Caco-2 (cell line): ENCODE results near the gene HBEGF. TPM values are rescaled to one million over a fixed set of nuclear protein-coding genes. Genes with fewer than 3 reads are reported as not detected.

ENCODE experiments used
- BruUV-seq: library from RNA; stranded (reverse); fragments of 400-500 nt; replicated peaks from 2 replicates; lab custom pipeline; 2021; lab: Mats Ljungman, UMichigan
- CTCF ChIA-PET: fragments of 300-600 bp; sonication (Branson Sonifier 250); formaldehyde crosslinking; loops from one replicate; lab custom pipeline; 2022; ENCODE audit warnings: antibody characterized with exemption; lab: Charles Lee
- POLR2A ChIA-PET: fragments of 300-600 bp; sonication (Branson Sonifier 250); formaldehyde crosslinking; loops from one replicate; lab custom pipeline; 2022; ENCODE audit warnings: antibody characterized with exemption; lab: Charles Lee
- DNase-seq, 2 experiments: peaks; one replicate each; pipeline versions ENCODE4 v3.0.0 to v3.0.0-alpha.2; 2020 to 2022
- H3K27me3 ChIP-seq: replicated peaks from 2 replicates; pipeline ENCODE4 v1.6.0; 2011; ENCODE audit warnings: low read length; ENCODE audit not compliant: control insufficient read depth, insufficient read depth
- H3K36me3 ChIP-seq: 2 replicates; pipeline ENCODE4 v1.5.1; 2011; ENCODE audit warnings: low read length; ENCODE audit not compliant: control insufficient read depth, insufficient read depth
- H3K4me1 ChIP-seq: fragments of 250-450 bp; sonication (Bioruptor Pico); 2 replicates; pipeline ENCODE4 v1.5.1; 2020; ENCODE audit warnings: mild to moderate bottlenecking
- H3K4me3 ChIP-seq: 2 replicates; pipeline ENCODE4 v1.5.1; 2011; ENCODE audit warnings: low read depth, mild to moderate bottlenecking, control low read depth, low read length
- H3K9me3 ChIP-seq: fragments of 250-450 bp; sonication (Bioruptor Pico); 2 replicates; pipeline ENCODE4 v1.5.1; 2020; ENCODE audit warnings: mild to moderate bottlenecking, moderate library complexity
- H3K27ac Mint-ChIP-seq: one replicate; pipeline ENCODE4 v1.8.0; 2022; ENCODE audit warnings: mixed read lengths; ENCODE audit not compliant: unreplicated experiment
- H3K27me3 Mint-ChIP-seq: one replicate; pipeline ENCODE4 v1.8.0; 2022; ENCODE audit warnings: mixed read lengths; ENCODE audit not compliant: insufficient read depth, unreplicated experiment
- H3K36me3 Mint-ChIP-seq: one replicate; pipeline ENCODE4 v1.8.0; 2022; ENCODE audit warnings: mild to moderate bottlenecking, mixed read lengths; ENCODE audit not compliant: insufficient read depth, unreplicated experiment
- H3K4me1 Mint-ChIP-seq: one replicate; pipeline ENCODE4 v1.8.0; 2022; ENCODE audit warnings: low read depth, mixed read lengths; ENCODE audit not compliant: unreplicated experiment
- H3K4me3 Mint-ChIP-seq: one replicate; pipeline ENCODE4 v1.8.0; 2022; ENCODE audit warnings: mild to moderate bottlenecking, moderate library complexity, mixed read lengths; ENCODE audit not compliant: unreplicated experiment
- H3K9me3 Mint-ChIP-seq: one replicate; pipeline ENCODE4 v1.8.0; 2022; ENCODE audit warnings: mixed read lengths; ENCODE audit not compliant: unreplicated experiment
- intact Hi-C: fragments of 100-400 bp; cut with micrococcal nuclease; formaldehyde crosslinking; loops from one replicate; pipeline ENCODE4 v1.10.0; 2022; ENCODE audit not compliant: unreplicated experiment
- total RNA-seq: library from RNA; stranded (reverse); gene quantifications from 2 replicates; pipeline ENCODE4 v1.2.3, GENCODE V29; 2022
- TF ChIP-seq, protein P1 (sequence below), 2 experiments: fragments of 200-600 bp in 1 of 2; IDR thresholded peaks; 1 replicate in 1 of 2; 2 replicates in 1 of 2; pipeline versions ENCODE4 v1.5.1 to v1.8.0; 2011 to 2022; ENCODE audit warnings: antibody characterized with exemption in 1 of 2, control low read depth in 1 of 2, inconsistent platforms in 1 of 2, low read depth in 1 of 2, low read length in 1 of 2, mild to moderate bottlenecking in 1 of 2, moderate library complexity in 1 of 2; ENCODE audit not compliant: insufficient read depth in 1 of 2, severe bottlenecking in 1 of 2, unreplicated experiment in 1 of 2

The HBEGF gene
- total RNA-seq, 1 experiment from 2014 or later = 5.8 TPM

DNA sequence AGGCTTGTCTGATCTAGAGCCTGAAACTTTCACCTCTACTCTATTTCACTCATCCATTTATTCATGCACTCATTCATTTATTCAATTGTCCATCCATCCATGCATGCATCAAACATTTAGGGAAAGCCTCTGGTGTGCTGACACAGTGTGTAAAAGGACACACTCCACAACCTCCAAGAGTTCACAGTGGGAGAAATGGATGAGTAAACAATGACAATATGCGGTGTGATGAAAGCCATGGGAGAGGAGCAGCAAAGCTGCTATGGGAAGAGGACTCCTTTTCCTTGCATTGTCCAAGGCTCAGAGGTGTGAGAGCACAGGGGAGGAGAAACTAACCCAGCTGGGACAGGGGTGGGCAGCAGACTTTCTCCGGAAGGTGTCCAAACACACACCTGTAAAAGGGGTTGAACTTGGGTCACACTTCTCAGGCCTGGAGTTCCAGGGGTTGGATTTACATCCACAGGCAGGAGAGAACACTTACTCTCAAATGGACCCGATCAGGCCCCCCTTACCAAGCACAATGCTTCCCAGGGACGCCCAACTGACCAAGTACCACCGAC is 22.3 kb downstream of the HBEGF start:
- Mint-ChIP-seq H3K4me1 (peaks cover 15% of the 10 kb centered on the region), H3K27me3 (no peaks in the 10 kb centered on the region), H3K27ac (no peak overlapping the region), H3K4me3 (no peak overlapping the region), H3K36me3 (no peaks in the 10 kb centered on the region), H3K9me3 (peaks cover 14% of the 10 kb centered on the region)
- Histone ChIP-seq H3K9me3 (peaks cover 4% of the 10 kb centered on the region; the same call in 1 of the 2 replicates), H3K4me1 (peaks cover 34% of the 10 kb centered on the region), H3K27me3 (no peaks in the 10 kb centered on the region), H3K36me3 (no peaks in the 10 kb centered on the region), H3K4me3 (no peak overlapping the region)
- no peak for DNase-seq
- ChIA-PET POLR2A (no interaction called here), CTCF (interaction anchor here (1.2 to 1.4 kb wide), 2 partner anchors 22 kb away, joined by 3 to 8 read pairs; partner anchors contain the start of gene HBEGF)
- no TSS peak for BruUV-seq
- TF ChIP-seq, protein P1, sequence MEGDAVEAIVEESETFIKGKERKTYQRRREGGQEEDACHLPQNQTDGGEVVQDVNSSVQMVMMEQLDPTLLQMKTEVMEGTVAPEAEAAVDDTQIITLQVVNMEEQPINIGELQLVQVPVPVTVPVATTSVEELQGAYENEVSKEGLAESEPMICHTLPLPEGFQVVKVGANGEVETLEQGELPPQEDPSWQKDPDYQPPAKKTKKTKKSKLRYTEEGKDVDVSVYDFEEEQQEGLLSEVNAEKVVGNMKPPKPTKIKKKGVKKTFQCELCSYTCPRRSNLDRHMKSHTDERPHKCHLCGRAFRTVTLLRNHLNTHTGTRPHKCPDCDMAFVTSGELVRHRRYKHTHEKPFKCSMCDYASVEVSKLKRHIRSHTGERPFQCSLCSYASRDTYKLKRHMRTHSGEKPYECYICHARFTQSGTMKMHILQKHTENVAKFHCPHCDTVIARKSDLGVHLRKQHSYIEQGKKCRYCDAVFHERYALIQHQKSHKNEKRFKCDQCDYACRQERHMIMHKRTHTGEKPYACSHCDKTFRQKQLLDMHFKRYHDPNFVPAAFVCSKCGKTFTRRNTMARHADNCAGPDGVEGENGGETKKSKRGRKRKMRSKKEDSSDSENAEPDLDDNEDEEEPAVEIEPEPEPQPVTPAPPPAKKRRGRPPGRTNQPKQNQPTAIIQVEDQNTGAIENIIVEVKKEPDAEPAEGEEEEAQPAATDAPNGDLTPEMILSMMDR (IDR thresholded peaks at IDR 0.05; ENCODE audit: insufficient read depth in 1 of 2, low read depth in 1 of 2, low read length in 1 of 2, severe bottlenecking in 1 of 2, unreplicated experiment in 1 of 2) = no peak
- intact Hi-C loops = no loop called here

DNA sequence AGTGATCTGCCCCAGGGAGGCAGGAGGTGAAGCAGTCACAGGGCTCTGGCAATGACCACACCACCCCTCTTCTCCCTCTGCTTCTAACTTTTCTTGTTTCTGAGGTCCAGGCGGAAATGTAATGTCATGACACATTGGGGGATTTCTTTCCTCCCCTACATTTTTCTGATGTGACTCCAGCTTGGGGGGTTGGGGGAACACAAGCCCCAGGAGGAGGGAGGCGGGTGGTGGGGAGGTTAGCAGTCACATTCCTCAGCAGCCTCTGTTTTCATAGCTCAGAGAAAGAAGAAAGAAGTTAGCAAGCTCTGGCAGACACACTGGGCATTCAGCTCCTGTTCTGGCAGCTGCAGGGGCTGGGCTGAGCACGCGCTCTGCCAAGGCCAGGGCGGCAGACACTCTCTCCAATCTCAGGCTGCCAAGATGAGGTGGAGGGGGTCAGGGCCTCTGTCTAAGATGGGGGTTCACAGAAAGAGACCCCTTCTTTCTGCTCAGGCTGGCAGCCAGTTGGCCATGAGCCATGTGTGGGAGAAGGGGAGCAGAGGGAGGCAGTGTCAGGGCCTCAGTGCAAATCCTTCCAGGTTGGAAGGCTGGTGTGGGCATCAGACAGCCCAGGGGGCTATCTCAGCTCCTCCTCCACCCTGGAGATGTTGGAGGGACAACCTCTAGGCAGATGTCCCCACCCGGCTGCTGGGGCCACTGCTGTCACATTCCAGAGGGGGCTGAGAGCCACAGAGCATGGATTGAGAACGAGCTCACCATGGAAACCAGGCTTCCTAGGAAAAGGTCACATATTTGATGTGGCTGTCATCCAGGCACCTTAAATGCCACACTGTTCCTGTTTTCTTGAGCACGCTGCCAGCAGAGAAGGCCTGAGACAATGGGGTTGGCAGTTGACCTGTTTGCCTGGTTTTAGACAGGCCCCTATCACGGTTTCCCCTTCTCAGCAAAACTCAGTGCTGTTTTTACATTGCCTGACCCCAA is 23.4 kb downstream of the HBEGF start:
- Histone ChIP-seq H3K27me3 (no peaks in the 10 kb centered on the region), H3K4me1 (peaks cover 28% of the 10 kb centered on the region), H3K4me3 (no peak overlapping the region), H3K9me3 (peaks cover 4% of the 10 kb centered on the region; the same call in 1 of the 2 replicates), H3K36me3 (no peaks in the 10 kb centered on the region)
- CTCF ChIA-PET = interaction anchor here (0.6 to 1.4 kb wide), 3 partner anchors 12 to 62 kb away, joined by 3 to 8 read pairs (median 3); partner anchors contain the start of gene HBEGF
- Mint-ChIP-seq H3K36me3 (no peaks in the 10 kb centered on the region), H3K4me1 (peaks cover 19% of the 10 kb centered on the region), H3K27ac (no peak overlapping the region), H3K27me3 (no peaks in the 10 kb centered on the region), H3K4me3 (no peak overlapping the region), H3K9me3 (peaks cover 14% of the 10 kb centered on the region)
- intact Hi-C loops = no loop called here
- POLR2A ChIA-PET = interaction anchor here (0.7 kb wide), 1 partner anchor 20 kb away, joined by 4 read pairs; the partner anchor contains the start of gene PFDN1
- no TSS peak for BruUV-seq
- TF ChIP-seq, protein P1 (IDR thresholded peaks at IDR 0.05; ENCODE audit: insufficient read depth in 1 of 2, low read depth in 1 of 2, low read length in 1 of 2, severe bottlenecking in 1 of 2, unreplicated experiment in 1 of 2) = no peak
- peak in 1 of 2 experiments; percentile 54 for DNase-seq

DNA sequence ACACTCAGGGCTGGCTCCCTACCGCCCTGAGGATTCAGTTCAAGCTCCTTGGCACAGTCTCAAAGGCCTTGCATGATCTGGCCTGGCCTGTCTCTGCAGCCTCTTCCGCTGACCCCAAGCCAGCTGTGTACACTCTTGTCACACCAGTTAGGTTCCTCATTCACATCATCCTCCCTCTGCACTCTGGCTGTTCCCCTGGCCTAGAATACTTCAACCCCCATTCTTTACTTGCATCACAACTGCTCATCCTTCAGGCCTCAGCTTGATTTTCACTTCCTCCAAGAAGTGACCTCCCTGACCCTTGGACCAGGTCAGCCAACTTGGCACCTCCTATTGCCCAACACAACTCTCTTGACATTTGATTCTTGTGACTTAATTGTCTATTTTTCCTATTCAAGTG is 24.6 kb downstream of the HBEGF start:
- DNase-seq = no peak
- peaks cover 9% of the 10 kb centered on the region for H3K4me1 Mint-ChIP-seq
- Histone ChIP-seq H3K27me3 (no peaks in the 10 kb centered on the region), H3K4me1 (peaks cover 15% of the 10 kb centered on the region), H3K36me3 (no peaks in the 10 kb centered on the region), H3K9me3 (peaks cover 4% of the 10 kb centered on the region; the same call in 1 of the 2 replicates), H3K4me3 (no peak overlapping the region)
- TF ChIP-seq, protein P1 (IDR thresholded peaks at IDR 0.05; ENCODE audit: insufficient read depth in 1 of 2, low read depth in 1 of 2, low read length in 1 of 2, severe bottlenecking in 1 of 2, unreplicated experiment in 1 of 2) = no peak
- BruUV-seq = no TSS peak
- H3K36me3 Mint-ChIP-seq = no peaks in the 10 kb centered on the region
- no peaks in the 10 kb centered on the region for H3K27me3 Mint-ChIP-seq
- intact Hi-C loops = no loop called here
- peaks cover 14% of the 10 kb centered on the region for H3K9me3 Mint-ChIP-seq
- ChIA-PET POLR2A (no interaction called here), CTCF (no interaction called here)
- H3K4me3 Mint-ChIP-seq = no peak overlapping the region
- H3K27ac Mint-ChIP-seq = no peak overlapping the region
